ENCODE results near the gene ROBO1.
A peak's percentile ranks its signal among the peaks of the same experiment; 100 is the strongest.

Gene ROBO1

GRCh38 chr3:78882251-78882650 lies 885.5 kb downstream of the ROBO1 start:
- peaks cover 4% of the 10 kb centered on the region for H3K27me3 Mint-ChIP-seq (ENCODE audit: low read depth, poor library complexity)
- no peak overlapping the region for H3K4me3 Mint-ChIP-seq
- H3K4me1 Mint-ChIP-seq = peaks cover 48% of the 10 kb centered on the region
- no peak for DNase-seq
- H3K9me3 Mint-ChIP-seq = no peaks in the 10 kb centered on the region
- peaks cover 13% of the 10 kb centered on the region for H3K36me3 Mint-ChIP-seq (ENCODE audit: low read depth)
- TF ChIP-seq CTCF (IDR thresholded peaks at IDR 0.05) = no peak
- no peak overlapping the region for H3K27ac Mint-ChIP-seq

- no peak overlapping the region for H3K4me3 Mint-ChIP-seq
- peak overlapping the region; percentile 83 for H3K27ac Mint-ChIP-seq
Observed at GRCh38 chr3:78881501-78881900, 886.3 kb downstream of the ROBO1 start.

GRCh38 chr3:78880603-78881461 lies 887.0 kb downstream of the ROBO1 start:
- Mint-ChIP-seq H3K4me3 (no peak overlapping the region), H3K4me1 (peaks cover 46% of the 10 kb centered on the region), H3K27me3 (ENCODE audit: low read depth, poor library complexity) (peaks cover 4% of the 10 kb centered on the region), H3K9me3 (no peaks in the 10 kb centered on the region), H3K36me3 (ENCODE audit: low read depth) (peaks cover 20% of the 10 kb centered on the region), H3K27ac (peak overlapping the region; percentile 83)
- DNase-seq = no peak
- TF ChIP-seq CTCF (IDR thresholded peaks at IDR 0.05) = no peak

More at GRCh38 chr3:78881501-78881900, 886.3 kb downstream of the ROBO1 start:
- no peak for DNase-seq
- Mint-ChIP-seq H3K27me3 (ENCODE audit: low read depth, poor library complexity) (peaks cover 4% of the 10 kb centered on the region), H3K9me3 (no peaks in the 10 kb centered on the region), H3K36me3 (ENCODE audit: low read depth) (peaks cover 15% of the 10 kb centered on the region), H3K4me1 (peaks cover 46% of the 10 kb centered on the region)
- TF ChIP-seq CTCF (IDR thresholded peaks at IDR 0.05) = no peak

GRCh38 chr3:78879295-78879860 lies 888.4 kb downstream of the ROBO1 start:
- Mint-ChIP-seq H3K4me1 (peaks cover 40% of the 10 kb centered on the region), H3K4me3 (no peak overlapping the region), H3K27ac (peak overlapping the region; percentile 55), H3K27me3 (ENCODE audit: low read depth, poor library complexity) (peaks cover under 1% of the 10 kb centered on the region), H3K36me3 (ENCODE audit: low read depth) (peaks cover 30% of the 10 kb centered on the region), H3K9me3 (no peaks in the 10 kb centered on the region)
- TF ChIP-seq CTCF (IDR thresholded peaks at IDR 0.05) = no peak
- DNase-seq = no peak

- TF ChIP-seq CTCF (IDR thresholded peaks at IDR 0.05) = no peak
- Mint-ChIP-seq H3K4me3 (no peak overlapping the region), H3K36me3 (ENCODE audit: low read depth) (peaks cover 30% of the 10 kb centered on the region), H3K27me3 (ENCODE audit: low read depth, poor library complexity) (no peaks in the 10 kb centered on the region), H3K9me3 (no peaks in the 10 kb centered on the region), H3K27ac (no peak overlapping the region), H3K4me1 (peaks cover 38% of the 10 kb centered on the region)
- DNase-seq = no peak
Observed at GRCh38 chr3:78878789-78879188, 889.0 kb downstream of the ROBO1 start.
